NK-92 (cell line): ENCODE measurements around the gene SCN4B.

Source experiments
- DNase-seq: peaks from one replicate; lab custom pipeline; 2025; ENCODE audit not compliant: unreplicated experiment; lab: John Stamatoyannopoulos, UW

The SCN4B gene

GRCh38 chr11:118153516-118153915, 893 bp upstream of the SCN4B start:
- no peak for DNase-seq

GRCh38 chr11:118152020-118152551, 537 bp downstream of the SCN4B start:
- DNase-seq = no peak

GRCh38 chr11:118151431-118151830, 1.2 kb downstream of the SCN4B start:
- no peak for DNase-seq

- DNase-seq = no peak
Observed at GRCh38 chr11:118149493-118149892, 3.1 kb downstream of the SCN4B start.

GRCh38 chr11:118148856-118149255, 3.8 kb downstream of the SCN4B start:
- DNase-seq = no peak

- no peak for DNase-seq
Observed at GRCh38 chr11:118148240-118148639, 4.4 kb downstream of the SCN4B start.

GRCh38 chr11:118147502-118147901, 5.1 kb downstream of the SCN4B start:
- DNase-seq = no peak

- no peak for DNase-seq
Observed at GRCh38 chr11:118146554-118146953, 6.1 kb downstream of the SCN4B start.

GRCh38 chr11:118145285-118146227, 7.1 kb downstream of the SCN4B start:
- DNase-seq = peak; percentile 36

GRCh38 chr11:118144301-118145268, 8.0 kb downstream of the SCN4B start:
- DNase-seq = no peak

GRCh38 chr11:118143661-118144185, 8.9 kb downstream of the SCN4B start:
- no peak for DNase-seq

GRCh38 chr11:118142809-118143208, 9.8 kb downstream of the SCN4B start:
- no peak for DNase-seq

- no peak for DNase-seq
Observed at GRCh38 chr11:118142081-118142480, 10.5 kb downstream of the SCN4B start.

- no peak for DNase-seq
Observed at GRCh38 chr11:118139578-118139977, 13.0 kb downstream of the SCN4B start.

GRCh38 chr11:118138839-118139420, 13.7 kb downstream of the SCN4B start:
- DNase-seq = no peak

GRCh38 chr11:118136801-118137200, 15.8 kb downstream of the SCN4B start:
- no peak for DNase-seq

- DNase-seq = no peak
Observed at GRCh38 chr11:118136341-118136740, 16.3 kb downstream of the SCN4B start.

GRCh38 chr11:118135796-118136165, 16.8 kb downstream of the SCN4B start:
- no peak for DNase-seq

GRCh38 chr11:118135051-118135795, 17.4 kb downstream of the SCN4B start:
- no peak for DNase-seq

GRCh38 chr11:118133816-118134215, 18.8 kb downstream of the SCN4B start:
- DNase-seq = no peak
